Adipose tissue (tissue), 3 donors: ENCODE data around the gene KRTAP5-6. TPM values are rescaled to one million over a fixed set of nuclear protein-coding genes. Genes with fewer than 3 reads are reported as not detected.
"Not testable (repeated sequence)": the region's sequence is repeated elsewhere in the genome, so short reads cannot be mapped to it uniquely, and the experiment has no call there.

ENCODE experiments used
- H3K27ac ChIP-seq: one replicate; pipeline ENCODE4 v1.5.1; 2013; ENCODE audit warnings: low read depth, low read length
- WGBS, 3 donors: extraction: QIAGEN DNeasy Blood & Tissue Kit; methylation state at CpG; one replicate each; pipeline ENCODE4 v1.1.7; 2013; 5-methylcytosine and 5-hydroxymethylcytosine counted together
- polyA plus RNA-seq, 3 donors: library from polyadenylated mRNA; stranded (reverse); fragments of 200-250 nt; gene quantifications; one replicate each; pipeline ENCODE4 v1.2.3, GENCODE V29; 2013
- donor health status: healthy with polysubstance abuse.
- donor health status: Bipolar disorder and iron deficiency.
- donor health status: healthy.

Gene KRTAP5-6
- polyA plus RNA-seq, 3 donors: not detected

DNA sequence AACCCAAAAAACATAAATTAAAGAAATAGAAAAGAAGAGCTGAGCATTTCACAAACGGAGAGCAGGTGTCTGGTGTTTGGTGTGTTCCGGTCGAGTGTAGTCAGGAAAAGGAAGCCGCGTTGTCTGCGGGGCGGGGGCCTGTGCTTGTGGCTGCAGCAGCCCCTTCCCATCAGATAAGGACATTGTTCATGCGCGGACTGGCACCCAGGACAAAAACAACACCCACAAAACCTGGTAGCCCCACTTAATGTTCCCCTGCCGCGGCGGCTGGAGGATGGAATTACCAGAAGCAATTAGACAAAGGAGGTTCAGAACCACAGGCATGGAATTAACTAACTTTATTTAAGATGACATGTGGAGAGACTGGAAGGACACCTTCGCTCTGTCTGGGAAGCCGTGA, 37.5 kb upstream of the KRTAP5-6 start:
- no peak overlapping the region for H3K27ac ChIP-seq
- 43 to 83% (median 52%) methylated on average over 14 of the region's 14 CpGs for WGBS, 3 donors

DNA sequence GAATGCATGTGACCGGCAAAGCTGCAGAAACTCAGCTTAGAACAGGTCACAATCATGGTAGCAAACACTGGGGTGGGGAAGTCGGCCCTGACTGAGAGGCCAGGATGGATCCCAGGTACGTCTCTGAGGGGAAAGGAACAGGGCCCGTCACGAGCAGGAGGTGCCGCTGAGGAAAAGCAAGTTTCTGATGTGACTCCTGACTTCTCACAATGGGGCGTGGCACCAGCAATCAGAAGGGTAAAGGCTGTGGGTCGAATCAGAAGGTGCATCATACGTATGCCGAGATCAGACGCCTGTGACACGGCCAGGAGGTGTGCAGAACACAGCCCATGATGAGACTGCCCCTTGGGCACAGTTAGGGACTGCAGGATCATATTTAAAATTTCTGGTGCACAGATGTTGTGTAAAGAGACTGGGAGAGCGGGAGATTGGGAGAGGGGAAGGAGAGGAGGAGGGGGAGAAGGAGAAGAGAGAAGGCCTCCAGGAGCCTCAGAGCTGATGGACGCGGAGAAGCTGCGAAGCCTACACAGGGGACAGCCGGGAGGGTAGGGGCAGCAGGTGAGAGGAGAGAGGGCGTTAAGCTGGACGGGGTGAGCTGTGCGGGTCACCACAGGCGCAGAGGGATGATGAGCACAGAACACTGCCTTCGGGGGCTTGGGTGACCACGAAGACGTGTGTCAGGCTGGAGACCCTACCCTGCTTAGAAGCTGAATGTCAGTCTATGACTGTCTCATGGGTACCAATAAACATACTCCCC, 36.7 kb upstream of the KRTAP5-6 start:
- H3K27ac ChIP-seq: no peak overlapping the region
- 78 to 84% (median 82%) methylated on average over 23 to 24 of the region's 24 CpGs for WGBS, 3 donors

DNA sequence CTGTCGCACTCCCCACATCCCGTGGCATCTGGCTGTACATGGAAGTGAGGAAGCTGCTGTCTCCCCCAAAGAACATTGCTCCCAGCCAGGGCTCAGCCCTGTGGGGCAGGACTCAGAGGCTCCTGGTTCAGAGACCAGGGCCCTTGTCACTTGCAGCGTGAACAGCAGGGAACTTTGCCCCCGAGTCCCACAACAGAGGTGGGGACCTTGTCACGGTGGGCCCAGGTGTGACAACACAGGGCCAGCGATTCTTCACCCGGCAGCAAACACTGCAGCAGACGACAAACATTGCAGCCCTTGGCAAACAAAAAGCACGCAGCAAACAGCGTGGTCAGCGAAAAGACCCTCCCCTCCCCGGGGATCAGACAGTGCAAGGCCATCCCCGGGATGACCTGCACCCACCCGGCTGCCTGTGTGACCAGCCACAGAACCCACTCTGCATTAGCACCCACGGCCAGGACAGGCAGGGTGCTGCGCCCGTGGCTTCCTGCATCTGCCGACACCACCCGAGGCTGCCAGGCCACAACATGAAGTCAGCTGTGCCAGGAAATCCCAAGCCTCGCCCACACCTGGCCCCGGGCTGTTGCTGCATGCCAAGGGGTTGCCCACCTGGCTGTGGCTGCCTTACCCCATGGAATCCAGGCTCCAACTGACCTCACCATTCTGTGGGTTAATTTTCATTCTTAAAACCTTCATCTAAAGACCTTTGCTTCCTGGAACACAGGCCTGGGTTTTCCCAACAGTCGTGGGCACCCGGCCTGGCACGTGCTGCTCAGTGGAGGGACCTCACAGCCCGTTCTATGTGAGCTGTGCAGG, 35.3 kb upstream of the KRTAP5-6 start:
- H3K27ac ChIP-seq: not testable (repeated sequence)
- WGBS, 3 donors: 60 to 66% (median 61%) methylated on average over 18 to 20 of the region's 25 CpGs

DNA sequence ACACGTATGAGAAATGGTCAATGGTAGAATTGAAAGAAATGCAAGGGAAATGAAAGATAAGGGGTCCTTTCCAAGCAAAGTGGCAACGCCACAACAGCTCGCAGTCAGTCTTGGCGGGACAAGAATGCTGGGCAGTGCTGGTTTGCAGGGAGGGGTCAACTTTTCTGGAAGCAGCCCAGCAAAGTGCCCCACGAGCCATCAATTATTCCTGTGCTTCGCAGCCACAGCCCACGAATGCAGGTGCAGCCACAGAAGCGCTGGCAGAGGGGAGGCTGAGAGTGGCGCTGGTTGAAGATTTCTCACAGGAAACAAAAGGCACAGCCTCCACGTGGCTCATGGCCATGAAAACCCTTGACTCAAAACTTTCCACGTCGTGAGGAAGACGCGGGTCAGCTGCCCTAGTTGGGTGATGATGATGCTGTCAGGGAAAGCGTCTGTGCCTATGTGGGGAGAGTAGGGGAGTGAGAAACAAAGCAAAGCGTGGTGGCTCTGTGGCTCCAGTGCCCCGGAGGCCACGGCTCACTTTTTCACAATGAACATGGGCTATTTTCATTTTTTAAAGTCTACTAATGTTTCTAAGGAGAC, 34.2 kb upstream of the KRTAP5-6 start:
- WGBS, 3 donors: 54 to 70% (median 60%) methylated on average over 13 to 18 of the region's 18 CpGs
- not testable (repeated sequence) for H3K27ac ChIP-seq

DNA sequence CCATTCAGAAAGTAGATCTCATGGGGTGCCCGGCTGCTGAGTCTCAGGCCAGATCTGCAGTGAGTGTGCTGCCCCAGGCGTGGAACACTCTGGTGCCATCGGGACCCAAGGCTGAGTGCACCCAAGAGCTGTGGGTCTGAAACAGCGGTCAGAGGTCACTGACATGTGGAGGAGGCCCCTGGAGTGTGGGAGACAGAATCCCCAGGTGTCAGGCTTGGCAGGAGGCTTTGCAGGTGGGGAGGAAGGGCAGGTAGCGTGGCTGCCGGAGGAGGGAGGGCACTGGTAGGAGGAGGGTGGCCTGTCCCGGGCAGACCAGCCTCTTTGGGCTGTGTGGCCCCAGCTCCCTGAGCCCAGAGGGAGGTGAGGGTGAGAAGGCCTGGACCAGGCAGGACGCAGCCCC, 31.7 kb upstream of the KRTAP5-6 start:
- 71 to 95% (median 80%) methylated on average over 4 to 6 of the region's 8 CpGs for WGBS, 3 donors
- H3K27ac ChIP-seq: no peak overlapping the region

DNA sequence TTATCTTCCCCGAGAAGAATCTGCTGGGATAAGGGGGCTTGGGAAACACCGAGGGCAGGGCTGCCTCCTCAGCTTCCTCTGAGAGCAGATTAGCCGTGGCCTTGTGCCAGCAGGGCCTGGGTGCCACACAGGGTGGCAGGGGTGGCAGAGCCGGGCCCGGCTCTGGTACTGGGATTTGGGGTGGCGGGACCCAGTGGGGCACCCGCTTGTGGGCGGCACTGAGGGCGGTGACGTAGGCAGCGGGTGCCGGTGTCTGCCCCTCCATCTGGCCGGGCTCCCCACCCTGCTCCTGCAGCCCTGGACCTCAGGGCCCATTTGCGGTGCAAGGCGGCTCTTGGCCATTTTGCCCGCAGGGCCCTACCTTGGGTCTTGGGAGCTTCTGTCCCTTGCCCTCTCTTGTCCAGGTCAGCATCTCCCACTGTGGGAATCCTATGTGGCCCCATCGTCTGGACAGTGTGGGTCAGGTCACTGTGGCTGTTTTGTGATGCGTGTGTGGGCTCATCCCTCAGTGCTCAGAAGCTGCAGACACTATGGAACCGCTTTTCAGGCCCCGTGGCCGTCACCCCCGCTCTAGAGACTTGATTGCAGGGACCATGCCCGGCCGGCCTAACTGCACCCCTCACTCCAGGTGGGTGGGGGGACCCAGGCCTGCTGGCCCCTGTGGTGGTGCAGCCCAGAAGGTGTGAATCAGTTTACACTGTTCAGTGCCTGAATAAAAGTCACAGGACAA, 29.7 kb upstream of the KRTAP5-6 start:
- no peak overlapping the region for H3K27ac ChIP-seq
- 81 to 90% (median 88%) methylated on average over 17 to 24 of the region's 24 CpGs for WGBS, 3 donors

DNA sequence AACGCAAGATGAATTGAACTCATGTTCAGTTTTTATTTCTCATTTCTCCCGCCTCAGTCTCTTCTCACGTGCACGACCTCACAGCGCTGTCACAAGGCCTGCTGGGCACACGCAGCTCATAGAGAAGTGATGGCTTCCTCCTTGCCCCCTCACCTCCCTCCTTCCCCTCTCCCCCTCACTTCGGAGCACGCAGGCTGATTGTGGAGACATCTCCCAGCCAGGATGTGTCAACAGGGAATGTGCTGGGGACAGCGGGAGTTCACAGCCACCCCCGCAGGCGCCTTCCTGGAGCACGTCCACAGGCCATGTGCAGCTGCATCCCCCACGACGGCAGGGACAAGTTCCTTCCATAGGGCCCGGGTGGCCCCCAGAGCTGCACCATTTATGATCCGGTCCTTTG, 29.1 kb upstream of the KRTAP5-6 start:
- H3K27ac ChIP-seq: no peak overlapping the region
- 31 to 55% (median 34%) methylated on average over 16 of the region's 16 CpGs for WGBS, 3 donors

DNA sequence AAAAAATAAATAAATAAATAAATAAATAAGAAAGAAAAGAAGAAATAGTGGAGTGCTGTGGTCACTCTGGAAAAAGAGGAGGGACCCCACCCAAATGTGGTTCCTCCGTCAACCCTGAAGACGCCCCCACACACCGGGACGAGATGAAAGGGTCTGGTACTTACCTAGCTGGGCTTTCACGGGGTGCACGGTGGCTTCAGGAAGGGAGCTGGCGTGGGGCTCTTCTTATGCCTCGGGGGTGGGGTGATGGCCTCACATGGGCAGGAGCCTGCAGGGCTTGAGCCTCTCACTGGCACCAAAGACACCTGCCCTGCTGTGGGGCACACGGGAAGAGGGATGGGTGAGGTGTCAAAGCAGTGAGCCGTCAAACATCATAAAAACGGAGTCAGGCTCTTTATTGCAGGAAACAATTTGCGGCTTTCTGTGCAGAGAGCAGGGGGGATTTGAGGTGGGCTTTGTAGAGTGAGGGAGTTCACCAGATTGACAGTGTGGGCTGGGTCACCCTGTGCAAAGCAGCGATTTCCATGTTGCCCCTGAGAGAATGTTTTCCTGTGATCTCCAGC, 28.0 kb upstream of the KRTAP5-6 start:
- 54 to 67% (median 67%) methylated on average over 13 of the region's 13 CpGs for WGBS, 3 donors
- no peak overlapping the region for H3K27ac ChIP-seq

DNA sequence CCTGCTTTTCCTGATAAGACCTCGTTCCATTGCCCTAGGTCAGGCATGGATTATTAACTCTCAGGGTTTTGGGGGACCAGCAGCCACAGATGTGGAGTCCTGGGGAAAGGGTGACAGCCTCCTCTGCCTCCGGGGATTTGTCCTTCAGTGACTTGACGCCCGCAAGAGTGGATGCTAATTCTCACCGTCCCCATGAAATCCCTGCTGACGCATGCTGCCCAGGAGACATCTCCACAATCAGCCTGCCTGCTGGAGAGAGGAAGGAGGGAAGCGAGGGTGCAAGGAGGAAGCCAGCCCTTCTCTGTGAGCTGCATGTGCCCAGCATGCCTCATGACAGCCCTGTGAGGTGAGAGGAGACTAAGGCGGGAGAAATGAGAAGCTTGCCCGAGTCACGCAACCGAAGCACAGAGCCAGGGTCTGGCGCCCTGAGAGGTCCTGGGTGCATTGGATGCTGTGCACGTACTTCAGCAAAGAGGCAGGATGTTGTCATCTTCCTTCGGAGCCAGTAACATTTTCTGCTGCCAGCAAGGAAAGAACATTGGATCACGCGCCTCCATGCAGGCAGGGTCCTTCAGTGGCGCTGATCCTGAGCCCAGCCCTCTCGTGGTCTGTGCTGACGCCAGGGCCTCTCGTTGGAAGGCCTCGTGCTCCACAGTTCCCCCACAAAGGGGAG, 27.3 kb upstream of the KRTAP5-6 start:
- WGBS, 3 donors: 36 to 65% (median 45%) methylated on average over 21 of the region's 21 CpGs
- H3K27ac ChIP-seq: no peak overlapping the region

DNA sequence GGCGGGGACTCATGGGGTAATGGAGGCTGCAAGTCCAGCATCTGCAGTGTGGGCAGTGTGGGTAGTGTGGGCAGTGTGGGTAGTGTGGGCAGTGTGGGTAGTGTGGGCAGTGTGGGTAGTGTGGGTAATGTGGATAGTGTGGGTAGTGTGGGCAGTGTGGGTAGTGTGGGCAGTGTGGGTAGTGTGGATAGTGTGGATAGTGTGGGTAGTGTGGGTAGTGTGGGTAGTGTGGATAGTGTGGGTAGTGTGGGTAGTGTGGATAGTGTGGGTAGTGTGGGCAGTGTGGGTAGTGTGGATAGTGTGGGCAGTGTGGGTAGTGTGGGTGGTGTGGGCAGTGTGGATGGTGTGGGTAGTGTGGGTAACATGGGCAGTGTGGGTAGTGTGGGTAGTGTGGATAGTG, 26.5 kb upstream of the KRTAP5-6 start:
- WGBS, 3 donors: 82 to 97% (median 91%) methylated on average over 1 of the region's 1 CpG
- not testable (repeated sequence) for H3K27ac ChIP-seq

DNA sequence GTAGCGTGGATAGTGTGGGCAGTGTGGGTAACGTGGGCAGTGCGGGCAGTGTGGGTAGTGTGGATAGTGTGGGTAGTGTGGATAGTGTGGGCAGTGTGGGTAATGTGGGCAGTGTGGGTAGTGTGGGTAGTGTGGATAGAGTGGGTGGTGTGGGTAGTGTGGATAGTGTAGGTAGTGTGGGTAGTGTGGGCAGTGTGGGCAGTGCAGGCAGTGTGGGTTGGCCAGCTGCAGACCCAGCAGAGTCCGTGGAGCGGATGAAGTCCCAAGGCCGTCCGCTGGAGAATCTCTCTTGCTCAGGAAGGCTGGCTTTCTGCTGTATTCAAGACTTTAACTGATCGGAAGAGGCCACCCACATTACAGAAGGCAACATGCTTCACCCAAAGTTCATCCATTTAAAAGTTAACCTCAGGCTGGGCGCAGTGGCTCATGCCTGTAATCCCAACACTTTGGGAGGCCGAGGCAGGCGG, 26.1 kb upstream of the KRTAP5-6 start:
- H3K27ac ChIP-seq: no peak overlapping the region
- 81 to 84% (median 84%) methylated on average over 11 of the region's 11 CpGs for whole genome bisulfite sequencing, 3 donors

DNA sequence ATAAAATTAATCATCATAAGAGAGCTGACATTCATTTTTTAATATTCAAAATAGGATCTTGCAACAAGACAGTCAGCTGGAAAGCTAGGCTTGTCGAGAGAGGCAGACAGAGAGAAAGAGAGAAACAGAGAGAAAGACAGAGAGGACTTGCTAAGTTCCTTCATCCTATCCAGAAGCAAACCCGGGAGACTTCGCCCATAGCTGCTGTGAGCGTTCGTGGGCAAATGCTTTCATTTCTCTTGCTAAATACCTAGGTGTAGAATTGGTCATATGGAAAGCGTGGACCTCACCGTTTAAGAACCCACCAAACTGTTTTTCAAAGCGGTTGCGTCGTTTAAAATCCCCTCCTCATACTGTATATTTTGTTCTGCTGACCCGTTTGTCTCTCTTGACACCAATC, 25.3 kb upstream of the KRTAP5-6 start:
- no peak overlapping the region for H3K27ac ChIP-seq
- 76 to 81% (median 77%) methylated on average over 11 of the region's 11 CpGs for WGBS, 3 donors

DNA sequence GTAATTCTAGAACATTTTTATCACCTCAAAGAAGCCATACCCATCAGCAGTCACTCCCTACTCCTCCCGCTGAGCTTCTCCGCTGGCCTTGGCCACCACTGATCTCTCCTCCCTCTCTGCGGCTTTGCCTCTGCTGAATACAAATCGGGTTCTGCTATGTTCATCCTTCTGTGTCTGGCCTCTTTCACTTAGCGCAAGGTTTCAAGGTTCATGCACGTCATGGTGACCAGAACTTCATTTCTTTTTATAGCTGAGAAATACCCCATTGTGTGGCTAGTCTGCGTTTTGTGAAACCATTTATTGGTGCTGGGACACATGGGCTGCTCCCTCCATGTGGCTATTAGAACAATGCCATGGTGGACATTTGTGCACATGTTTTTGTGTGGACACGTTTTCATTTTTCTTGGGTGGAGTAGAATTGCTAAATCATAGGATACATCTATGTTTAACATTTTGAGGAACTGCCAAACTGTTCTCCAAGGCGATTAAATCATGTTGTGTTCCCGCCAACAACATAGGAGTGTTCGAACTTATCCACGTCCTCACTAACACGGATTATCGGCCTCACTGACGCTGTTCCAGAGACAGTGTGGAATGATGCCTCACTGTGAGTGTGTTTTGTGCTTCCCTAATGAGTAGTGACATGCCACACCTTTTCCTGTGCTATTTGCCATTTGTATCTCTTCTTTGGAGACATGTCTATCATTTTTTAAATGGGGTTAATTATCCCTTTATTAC, 24.2 kb upstream of the KRTAP5-6 start:
- 70 to 75% (median 74%) methylated on average over 15 of the region's 15 CpGs for WGBS, 3 donors
- H3K27ac ChIP-seq: no peak overlapping the region

DNA sequence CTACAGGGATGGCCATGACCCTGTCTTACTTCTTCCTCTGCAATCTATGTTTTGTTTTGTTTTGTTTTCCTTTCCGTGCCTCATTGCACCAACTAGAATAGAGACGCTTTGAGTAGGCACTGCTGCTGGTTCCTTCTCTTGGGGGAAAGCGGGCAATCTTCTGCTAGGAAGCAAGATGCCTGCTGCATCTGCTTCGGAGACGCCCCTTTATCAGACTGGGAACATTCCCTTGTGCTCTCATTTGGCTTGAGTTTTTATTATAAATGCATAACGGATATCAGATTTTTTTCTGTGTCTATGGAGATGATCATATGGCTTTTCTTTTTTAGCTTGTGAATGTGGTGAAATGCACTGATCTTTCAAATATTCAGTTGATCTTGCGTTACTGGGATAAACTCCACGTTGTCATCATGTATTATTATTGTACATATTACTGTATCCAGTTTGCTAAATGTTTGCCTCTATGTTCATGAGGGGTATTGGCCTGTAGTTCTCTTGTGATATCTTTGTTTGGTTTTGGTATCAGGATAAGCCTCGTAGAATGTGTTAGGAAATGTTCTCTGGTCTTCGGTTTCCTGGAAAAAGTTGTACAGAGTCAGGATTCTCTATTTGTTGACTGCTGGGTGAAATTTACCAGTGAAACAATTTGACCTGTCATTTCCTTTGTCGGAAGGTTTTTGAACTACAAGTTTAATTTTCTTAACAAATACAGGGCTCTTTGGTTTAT, 23.4 kb upstream of the KRTAP5-6 start:
- H3K27ac ChIP-seq: no peak overlapping the region
- WGBS, 3 donors: 34 to 65% (median 59%) methylated on average over 11 of the region's 11 CpGs

DNA sequence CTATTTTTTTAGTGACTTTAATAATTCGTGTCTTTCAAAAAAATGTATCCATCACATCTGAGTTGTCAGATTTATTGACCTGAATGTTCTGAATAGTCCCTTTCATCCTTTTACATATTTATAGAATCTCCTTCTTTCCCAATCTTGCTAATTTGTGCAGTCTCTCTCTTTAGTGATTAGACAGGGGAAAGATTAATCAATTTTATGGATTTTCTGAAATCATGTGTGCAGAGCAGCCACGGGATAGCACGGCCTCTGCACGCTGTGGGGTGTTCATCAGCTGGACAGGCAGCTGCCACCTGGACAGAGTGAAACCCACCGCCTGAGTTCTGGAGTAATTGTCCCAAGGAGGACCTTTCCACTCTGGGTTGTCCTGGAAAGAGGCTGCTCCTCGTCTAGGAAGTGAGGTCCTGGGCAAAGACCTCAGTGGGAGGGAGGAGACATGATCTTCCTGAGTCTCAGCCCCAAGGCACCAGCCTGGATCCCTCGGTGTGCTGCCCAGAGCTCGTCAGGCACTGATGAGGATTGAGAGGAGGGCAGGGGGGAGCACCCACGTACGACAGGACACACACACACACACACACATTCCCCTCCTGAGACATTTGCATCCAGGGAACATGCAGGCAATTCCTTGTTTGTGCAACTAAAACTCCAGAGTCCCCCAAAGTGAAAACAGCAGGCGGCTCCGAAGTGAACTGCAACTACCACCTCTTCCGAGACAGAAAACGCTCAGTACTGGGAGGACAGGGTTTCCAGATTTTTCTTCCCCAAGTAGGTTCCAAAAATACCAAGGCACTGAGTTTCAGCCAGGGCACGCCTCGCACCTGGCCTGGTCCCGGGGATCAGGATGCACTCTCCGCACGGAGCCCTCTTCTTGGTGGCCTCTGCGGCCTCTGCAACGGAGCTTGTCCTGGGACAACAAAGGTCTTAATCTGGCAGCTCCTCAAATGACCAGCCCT, 22.5 kb upstream of the KRTAP5-6 start:
- 45 to 70% (median 54%) methylated on average over 21 of the region's 21 CpGs for WGBS, 3 donors
- H3K27ac ChIP-seq: no peak overlapping the region
